ENCODE results near the gene IFITM10. TPM values are rescaled to one million over a fixed set of nuclear protein-coding genes. Genes with fewer than 3 reads are reported as not detected.

The IFITM10 gene
- total RNA-seq, result 1 to 10 TPM in 1 of 2 experiments, under 1 TPM in 1; 0.96 to 1.3 TPM

DNA sequence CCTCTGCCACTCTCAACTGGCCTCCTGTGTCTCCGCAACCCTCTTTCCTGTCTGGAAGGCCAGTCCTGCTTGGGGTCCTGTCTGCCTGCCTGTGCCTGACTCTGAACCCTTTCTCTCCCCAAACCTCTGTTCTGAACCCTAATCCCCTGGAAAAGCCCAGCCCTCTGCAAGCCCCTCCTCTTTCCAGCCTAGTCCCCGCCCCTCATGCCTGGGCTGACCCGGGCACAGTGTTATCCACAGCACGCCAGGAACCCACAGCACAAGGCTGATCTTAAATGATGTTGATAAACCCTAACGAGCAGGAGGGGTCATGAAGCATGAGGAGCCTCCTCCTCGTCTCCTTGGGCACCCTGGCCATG is at the start of gene IFITM10:
Gene IFITM10 (minus strand): TSS at position 115 of the 359 bp plus-strand sequence. CDS start 153 bp downstream, outside the sequence.
- peaks cover 7% of the 10 kb centered on the region for H3K36me3 Mint-ChIP-seq
- CTCF ChIA-PET, result interaction anchor here (1.0 to 1.3 kb wide), 2 partner anchors 82 to 132 kb away, joined by 3 read pairs; no protein-coding TSS in a partner anchor
- ATAC-seq (no peak), DNase-seq (no peak)
- H3K9me3 Mint-ChIP-seq (ENCODE audit: low read depth), result peaks cover 7% of the 10 kb centered on the region
- H3K4me3 Mint-ChIP-seq, result no peak within 1 kb of the TSS
- H3K27me3 Mint-ChIP-seq, result peaks cover 23% of the 10 kb centered on the region
- no peak within 1 kb of the TSS for H3K27ac Mint-ChIP-seq
- H3K4me1 Mint-ChIP-seq, result peaks cover 15% of the 10 kb centered on the region

DNA sequence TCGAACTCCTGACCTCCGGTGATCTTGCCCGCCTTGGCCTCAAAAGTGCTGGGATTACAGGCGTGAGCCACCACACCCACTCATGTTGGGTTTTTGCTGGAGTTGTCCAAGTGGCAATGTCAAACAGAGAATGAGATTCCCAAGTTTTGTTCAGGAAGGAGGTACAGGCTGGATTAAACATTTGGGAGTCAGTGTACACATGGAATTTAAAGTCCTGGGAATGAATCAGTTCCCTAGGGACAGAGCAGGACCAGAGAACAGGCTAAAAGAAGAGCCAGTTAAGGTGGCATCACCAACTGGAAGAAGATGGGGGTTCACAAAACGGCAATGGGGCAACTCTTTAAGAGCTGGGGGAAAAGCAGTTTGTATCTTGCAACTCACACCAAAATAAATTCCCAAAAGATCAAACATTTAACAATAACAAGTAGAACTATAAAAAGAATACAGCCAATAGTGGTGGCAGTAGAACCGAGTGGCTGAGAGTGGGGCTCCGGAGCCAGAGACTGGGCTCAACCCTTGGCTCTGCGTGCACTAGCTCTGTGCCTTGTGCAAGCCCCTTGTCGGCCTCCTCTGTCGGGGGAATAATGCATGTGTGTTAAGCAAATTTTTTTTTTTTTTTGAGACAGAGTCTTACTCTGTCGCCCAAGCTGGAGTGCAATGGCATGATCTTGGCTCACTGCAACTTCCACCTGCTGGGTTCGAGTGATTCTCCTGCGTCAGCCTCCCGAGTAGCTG is 47.2 kb upstream of the IFITM10 start:
- no peak overlapping the region for H3K27ac Mint-ChIP-seq

DNA sequence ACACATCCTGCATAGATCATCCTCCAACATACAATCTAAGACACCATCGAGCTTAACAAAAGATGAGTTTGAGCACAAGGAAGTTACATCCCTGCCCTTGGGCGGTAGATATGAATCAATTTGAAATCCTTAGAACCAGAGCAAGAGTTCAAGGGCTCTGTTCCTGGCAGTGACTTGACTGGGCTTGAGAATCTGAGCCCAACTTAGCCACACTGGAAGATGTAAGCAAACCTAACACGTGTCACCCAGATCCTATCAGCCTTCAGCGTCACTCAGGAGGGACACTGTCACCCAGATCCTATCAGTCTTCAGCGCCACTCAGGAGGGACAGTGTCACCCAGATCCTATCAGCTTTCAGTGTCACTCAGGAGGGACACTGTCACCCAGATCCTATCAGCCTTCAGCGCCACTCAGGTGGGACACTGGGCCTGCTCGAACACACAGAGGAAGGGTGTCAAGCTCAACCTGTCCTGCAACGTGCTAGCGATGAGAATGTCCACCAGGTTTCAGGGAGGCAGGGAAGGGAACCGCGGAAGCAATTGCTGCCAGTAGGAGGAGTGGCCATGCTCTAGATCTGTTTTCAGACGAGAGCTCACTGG is 46.1 kb upstream of the IFITM10 start:
- ATAC-seq (no peak), DNase-seq (no peak)
- Mint-ChIP-seq H3K9me3 (ENCODE audit: low read depth) (no peaks in the 10 kb centered on the region), H3K36me3 (peaks cover 11% of the 10 kb centered on the region), H3K27me3 (peaks cover 35% of the 10 kb centered on the region), H3K27ac (no peak overlapping the region), H3K4me3 (no peak overlapping the region), H3K4me1 (peaks cover 16% of the 10 kb centered on the region)
- CTCF ChIA-PET, result interaction anchor here (1.3 to 1.8 kb wide), 3 partner anchors 36 to 103 kb away, joined by 3 to 7 read pairs (median 6); no protein-coding TSS in a partner anchor

More for the DNA sequence above, 47.2 kb upstream of the IFITM10 start:
- Mint-ChIP-seq H3K9me3 (ENCODE audit: low read depth) (no peaks in the 10 kb centered on the region), H3K4me3 (no peak overlapping the region), H3K4me1 (peaks cover 8% of the 10 kb centered on the region), H3K27me3 (peaks cover 32% of the 10 kb centered on the region), H3K36me3 (peaks cover 6% of the 10 kb centered on the region)
- ATAC-seq (no peak), DNase-seq (no peak)
- CTCF ChIA-PET, result interaction anchor here (1.2 to 1.8 kb wide), 5 partner anchors 12 to 143 kb away, joined by 3 to 7 read pairs (median 4); no protein-coding TSS in a partner anchor

DNA sequence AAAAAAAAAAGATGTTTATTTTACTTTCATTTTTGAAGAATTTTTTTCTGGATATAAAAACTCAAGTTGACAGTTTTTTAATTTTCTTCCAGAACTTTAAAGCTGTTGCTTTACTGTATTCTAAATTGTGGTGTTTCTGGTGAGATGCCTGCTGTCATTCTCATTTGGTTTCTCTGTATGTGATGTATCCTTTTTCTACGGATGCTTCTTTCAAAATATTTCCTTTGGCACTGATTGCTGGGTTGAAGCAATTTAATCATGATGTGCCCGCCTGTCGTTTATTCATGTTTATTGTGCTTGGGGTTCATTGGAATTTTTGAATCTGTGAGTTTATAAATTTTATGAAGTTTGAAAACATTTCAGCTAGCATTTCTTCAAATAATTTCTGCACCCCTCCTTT is 42.7 kb upstream of the IFITM10 start:
- no peaks in the 10 kb centered on the region for H3K9me3 Mint-ChIP-seq (ENCODE audit: low read depth)
- peaks cover 11% of the 10 kb centered on the region for H3K36me3 Mint-ChIP-seq
- H3K4me1 Mint-ChIP-seq, result peaks cover 21% of the 10 kb centered on the region
- H3K27ac Mint-ChIP-seq, result peak overlapping the region; percentile 91
- H3K4me3 Mint-ChIP-seq, result no peak overlapping the region
- ATAC-seq (no peak), DNase-seq (no peak)
- H3K27me3 Mint-ChIP-seq, result peaks cover 40% of the 10 kb centered on the region
- CTCF ChIA-PET, result interaction anchor here (0.7 to 2.0 kb wide), 8 partner anchors 11 to 993 kb away, joined by 3 to 7 read pairs (median 4); no protein-coding TSS in a partner anchor

DNA sequence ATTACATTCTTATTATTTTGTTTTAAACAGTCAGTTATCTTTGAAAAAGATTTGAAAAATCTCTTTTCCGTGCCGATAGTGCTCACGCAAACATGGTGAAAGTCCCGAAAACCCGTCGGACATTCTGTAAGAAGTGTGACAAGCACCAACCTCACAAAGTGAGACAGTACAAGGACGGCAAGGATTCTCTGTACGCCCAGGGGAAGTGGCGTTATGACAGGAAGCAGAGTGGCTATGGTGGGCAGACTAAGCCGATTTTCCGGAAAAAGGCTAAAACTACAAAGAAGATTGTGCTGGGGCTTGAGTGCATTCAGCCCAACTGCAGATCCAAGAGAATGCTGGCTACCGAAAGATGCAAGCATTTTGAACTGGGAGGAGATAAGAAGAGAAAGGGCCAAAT is 42.1 kb upstream of the IFITM10 start:
- Mint-ChIP-seq H3K27ac (peak overlapping the region; percentile 91), H3K36me3 (peaks cover 11% of the 10 kb centered on the region), H3K4me1 (peaks cover 21% of the 10 kb centered on the region), H3K27me3 (peaks cover 34% of the 10 kb centered on the region), H3K9me3 (ENCODE audit: low read depth) (no peaks in the 10 kb centered on the region), H3K4me3 (peak overlapping the region; percentile 49)
- CTCF ChIA-PET, result interaction anchor here (0.7 to 2.4 kb wide), 10 partner anchors 12 to 994 kb away, joined by 3 to 13 read pairs (median 4); no protein-coding TSS in a partner anchor
- DNase-seq (peak; percentile 70), ATAC-seq (peak; percentile 57)

DNA sequence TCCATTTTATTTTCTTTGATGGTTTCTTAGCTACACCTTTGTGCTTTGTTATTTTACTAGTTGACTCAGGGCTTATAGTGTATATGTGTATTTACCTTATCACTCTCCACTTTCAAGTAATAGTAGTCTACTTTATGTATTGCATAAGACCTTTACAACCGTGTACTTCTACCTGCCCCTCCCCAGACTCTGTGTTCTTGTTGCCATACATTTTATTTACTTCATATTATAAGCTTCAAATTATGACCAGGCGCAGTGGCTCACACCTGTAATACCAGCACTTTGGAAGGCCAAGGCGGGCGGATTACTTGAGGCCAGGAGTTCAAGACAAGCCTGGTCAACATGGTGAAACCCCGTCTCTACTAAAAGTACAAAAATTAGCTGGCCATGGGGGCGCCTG is 41.5 kb upstream of the IFITM10 start:
- no peaks in the 10 kb centered on the region for H3K9me3 Mint-ChIP-seq (ENCODE audit: low read depth)
- ATAC-seq (no peak), DNase-seq (no peak)
- peak overlapping the region; percentile 32 for H3K27ac Mint-ChIP-seq
- CTCF ChIA-PET, result interaction anchor here (1.2 to 2.4 kb wide), 6 partner anchors 15 to 139 kb away, joined by 4 to 13 read pairs (median 5); no protein-coding TSS in a partner anchor
- no peak overlapping the region for H3K4me3 Mint-ChIP-seq
- H3K27me3 Mint-ChIP-seq, result peaks cover 31% of the 10 kb centered on the region
- peaks cover 11% of the 10 kb centered on the region for H3K36me3 Mint-ChIP-seq
- peaks cover 21% of the 10 kb centered on the region for H3K4me1 Mint-ChIP-seq

- Mint-ChIP-seq H3K4me1 (peaks cover 5% of the 10 kb centered on the region), H3K9me3 (ENCODE audit: low read depth) (no peaks in the 10 kb centered on the region), H3K27ac (no peak overlapping the region), H3K36me3 (no peaks in the 10 kb centered on the region), H3K27me3 (peaks cover 16% of the 10 kb centered on the region), H3K4me3 (no peak overlapping the region)
- no peak for DNase-seq
- CTCF ChIA-PET, result interaction anchor here (1.0 kb wide), 1 partner anchor 93 kb away, joined by 3 read pairs; no protein-coding TSS in a partner anchor
- ATAC-seq, result no peak
These were observed 36.1 kb upstream of the IFITM10 start for GRCh38 chr11:1786466-1786865.

DNA sequence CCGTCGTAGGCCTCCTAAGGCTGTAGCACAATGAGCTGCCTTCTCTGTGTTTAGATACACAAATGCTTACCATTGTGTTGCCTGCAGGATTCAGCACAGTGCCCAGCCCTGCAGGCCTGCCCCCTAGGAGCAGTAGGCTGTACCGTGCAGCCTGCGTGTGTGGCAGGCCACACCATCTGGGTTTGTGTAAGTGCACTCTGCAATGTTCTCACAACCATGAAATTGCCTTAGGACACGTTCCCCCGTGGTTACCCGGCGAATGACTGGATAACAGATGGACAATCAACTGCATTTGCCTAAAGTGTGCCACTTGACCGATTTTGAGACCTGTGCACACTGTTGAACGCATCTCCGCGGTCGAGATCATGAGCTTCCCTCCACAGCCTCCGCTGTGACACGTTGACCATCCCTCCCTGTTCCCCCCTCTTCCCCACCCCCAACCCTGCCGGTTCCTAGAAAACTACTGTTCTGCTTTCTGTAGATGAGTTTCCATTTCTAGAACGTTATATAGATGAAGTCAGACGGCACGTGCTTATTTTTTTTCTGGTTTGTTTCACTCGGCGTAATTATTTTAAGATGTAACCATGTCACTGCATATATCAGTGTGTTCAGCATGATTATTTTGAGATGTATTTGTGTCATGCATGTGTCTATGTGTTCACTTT is 35.5 kb upstream of the IFITM10 start:
- peaks cover 8% of the 10 kb centered on the region for H3K4me1 Mint-ChIP-seq
- H3K4me3 Mint-ChIP-seq, result no peak overlapping the region
- no peak overlapping the region for H3K27ac Mint-ChIP-seq
- ATAC-seq (no peak), DNase-seq (no peak)
- H3K9me3 Mint-ChIP-seq (ENCODE audit: low read depth), result no peaks in the 10 kb centered on the region
- CTCF ChIA-PET, result interaction anchor here (0.7 to 2.8 kb wide), 2 partner anchors 54 to 92 kb away, joined by 3 to 13 read pairs; no protein-coding TSS in a partner anchor
- no peaks in the 10 kb centered on the region for H3K36me3 Mint-ChIP-seq
- peaks cover 13% of the 10 kb centered on the region for H3K27me3 Mint-ChIP-seq

DNA sequence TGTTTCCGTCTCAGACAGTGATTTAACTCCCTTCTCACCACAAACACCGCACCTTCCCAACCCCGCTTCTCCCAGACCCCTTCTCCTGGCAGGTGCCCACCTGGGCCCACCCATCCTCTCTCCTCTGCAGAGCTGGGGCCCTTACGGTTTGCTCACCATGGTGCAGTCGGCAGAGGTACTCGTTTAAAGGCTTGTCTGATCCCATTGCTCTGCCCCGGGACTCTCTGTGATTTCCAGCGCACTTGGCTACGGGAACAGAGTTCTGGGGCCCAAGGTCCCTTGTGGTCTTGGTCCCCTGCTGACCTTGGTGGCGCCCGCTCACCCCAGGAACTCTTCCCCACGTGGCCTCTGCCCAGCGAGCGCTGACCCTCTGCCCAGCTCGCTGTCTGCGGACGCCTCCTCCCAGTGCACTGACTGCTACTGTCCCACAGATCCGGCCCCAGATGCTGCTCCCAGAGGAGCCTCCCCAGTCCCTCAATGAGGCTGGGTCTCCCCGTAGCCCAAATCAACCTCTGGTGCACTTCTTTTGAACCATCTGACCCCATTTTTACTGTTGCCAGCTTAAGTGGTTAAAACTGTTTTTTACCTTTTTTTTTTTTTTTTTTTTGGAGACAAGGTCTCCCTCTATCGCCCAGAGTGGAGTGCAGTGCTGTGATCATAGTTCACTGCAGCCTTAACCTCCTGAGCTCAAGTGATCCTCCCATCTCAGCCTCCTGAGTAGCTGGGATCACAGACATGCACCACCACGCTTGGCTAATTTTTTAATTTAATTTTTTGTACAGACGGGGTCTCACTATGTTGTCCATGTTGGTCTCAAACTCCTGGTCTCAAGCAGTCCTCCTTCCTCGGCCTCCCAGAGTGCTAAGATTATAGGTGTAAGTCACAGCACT is 34.6 kb upstream of the IFITM10 start:
- Mint-ChIP-seq H3K4me3 (no peak overlapping the region), H3K27ac (no peak overlapping the region), H3K36me3 (no peaks in the 10 kb centered on the region), H3K27me3 (peaks cover 6% of the 10 kb centered on the region), H3K4me1 (peaks cover 8% of the 10 kb centered on the region), H3K9me3 (ENCODE audit: low read depth) (no peaks in the 10 kb centered on the region)
- CTCF ChIA-PET, result interaction anchor here (0.7 to 2.8 kb wide), 4 partner anchors 48 to 91 kb away, joined by 3 to 13 read pairs (median 8); no protein-coding TSS in a partner anchor
- no peak for ATAC-seq
- DNase-seq, result no peak

DNA sequence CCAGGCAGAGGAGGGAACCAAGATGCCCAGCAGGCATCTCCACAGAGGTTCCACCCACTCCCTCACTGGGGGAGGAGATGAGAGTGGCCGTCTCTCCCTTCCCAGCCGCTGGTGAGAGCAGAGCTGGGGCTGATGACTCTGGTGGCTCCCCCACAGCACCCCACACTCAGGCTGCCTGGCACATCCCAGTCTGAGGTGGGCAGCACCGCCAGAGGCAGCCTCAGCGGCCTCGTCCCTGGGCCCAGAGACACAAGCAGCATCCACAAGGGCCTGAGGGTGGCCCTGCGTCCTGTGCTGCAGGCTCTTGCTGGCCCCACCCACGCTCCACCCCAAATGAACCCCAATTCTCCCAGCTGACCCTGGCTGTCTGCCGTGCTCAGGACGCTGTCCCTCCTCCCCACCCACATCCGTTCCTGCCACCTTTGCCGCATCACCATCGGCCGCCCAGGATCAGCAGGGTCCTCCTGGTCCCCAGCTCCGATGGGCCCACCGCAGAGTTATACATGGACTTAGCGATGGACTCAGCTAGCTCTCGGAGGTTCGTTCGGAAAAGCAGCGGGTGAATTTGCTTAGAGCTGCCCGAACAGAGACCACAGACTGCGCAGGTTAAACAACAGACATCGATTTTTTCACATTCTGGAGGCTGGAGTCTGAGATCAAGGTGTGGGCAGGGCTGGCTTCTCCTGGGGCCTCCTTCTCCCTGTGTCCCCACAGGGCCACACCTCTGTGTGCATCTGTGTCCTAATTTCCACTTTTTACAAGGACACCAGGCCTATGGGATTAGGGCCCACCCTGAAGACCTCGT is 33.5 kb upstream of the IFITM10 start:
- Mint-ChIP-seq H3K27me3 (no peaks in the 10 kb centered on the region), H3K4me3 (no peak overlapping the region), H3K4me1 (peaks cover 8% of the 10 kb centered on the region), H3K27ac (no peak overlapping the region), H3K36me3 (no peaks in the 10 kb centered on the region), H3K9me3 (ENCODE audit: low read depth) (no peaks in the 10 kb centered on the region)
- ATAC-seq, result no peak
- no peak for DNase-seq
- CTCF ChIA-PET, result interaction anchor here (2.5 to 2.8 kb wide), 2 partner anchors 49 to 90 kb away, joined by 12 to 13 read pairs; no protein-coding TSS in a partner anchor

- CTCF ChIA-PET, result interaction anchor here (2.5 to 2.8 kb wide), 2 partner anchors 50 to 89 kb away, joined by 12 to 13 read pairs; no protein-coding TSS in a partner anchor
- no peaks in the 10 kb centered on the region for H3K9me3 Mint-ChIP-seq (ENCODE audit: low read depth)
- no peak overlapping the region for H3K27ac Mint-ChIP-seq
- no peak for DNase-seq
- ATAC-seq, result no peak
- no peak overlapping the region for H3K4me3 Mint-ChIP-seq
- no peaks in the 10 kb centered on the region for H3K27me3 Mint-ChIP-seq
- H3K4me1 Mint-ChIP-seq, result peaks cover 8% of the 10 kb centered on the region
- H3K36me3 Mint-ChIP-seq, result no peaks in the 10 kb centered on the region
These were observed 32.7 kb upstream of the IFITM10 start for GRCh38 chr11:1782831-1783724.

Measured in activated CD8-positive, alpha-beta memory T cell treated with anti-CD3 and anti-CD28 coated beads, Interleukin-2, amount 10 ng/mL, durations not matched to agents 7 days and 5 days (primary cell).